Left ventricle myocardium inferior (tissue), 1 donor: ENCODE measurements around the gene GNL2. TPM values are rescaled to one million over a fixed set of nuclear protein-coding genes. Genes with fewer than 3 reads are reported as not detected.
"Not testable (repeated sequence)": the region's sequence is repeated elsewhere in the genome, so short reads cannot be mapped to it uniquely, and the experiment has no call there.

Experiments
- DNase-seq: peaks from one replicate; pipeline ENCODE4 v3.0.0-alpha.2; 2020
- H3K27ac ChIP-seq: fragments of 200-600 bp; replicated peaks from 2 replicates; pipeline ENCODE4 v1.8.0; 2021
- H3K27me3 ChIP-seq: fragments of 200-600 bp; 2 replicates; pipeline ENCODE4 v1.8.0; 2021; ENCODE audit warnings: low read depth
- H3K36me3 ChIP-seq: fragments of 200-600 bp; 2 replicates; pipeline ENCODE4 v1.8.0; 2021
- H3K4me1 ChIP-seq: fragments of 200-600 bp; 2 replicates; pipeline ENCODE4 v1.8.0; 2021
- H3K4me3 ChIP-seq: fragments of 200-600 bp; 2 replicates; pipeline ENCODE4 v1.8.0; 2021; ENCODE audit warnings: mild to moderate bottlenecking, moderate library complexity
- H3K9me3 ChIP-seq: fragments of 200-600 bp; replicated peaks from 2 replicates; pipeline ENCODE4 v1.8.0; 2021
- CTCF ChIP-seq: fragments of 200-600 bp; IDR thresholded peaks from 2 replicates; pipeline ENCODE4 v1.8.0; 2021; ENCODE audit warnings: antibody characterized with exemption, mild to moderate bottlenecking, borderline replicate concordance
- intact Hi-C: fragments of 100-400 bp; cut with micrococcal nuclease; formaldehyde crosslinking; loops from one replicate; pipeline ENCODE4 v1.11.0; 2022
- total RNA-seq: library from RNA; stranded (reverse); fragmentation: NEBNext Ultra II Directional; extraction: Animal tissue kit (Norgen Biotek cat#: 25700); gene quantifications from one replicate; pipeline ENCODE4 v1.2.1, GENCODE V29; 2021
- donor health status: DM: no; HTN: yes; CAD: no; lungs with severe emphysema.

GNL2 gene
- total RNA-seq, 1 donor from 2014 or later: 20.1 TPM

GRCh38 chr1:37545019-37545418, 50.7 kb downstream of the GNL2 start:
- Histone ChIP-seq H3K27me3 (no peaks in the 10 kb centered on the region), H3K9me3 (no peaks in the 10 kb centered on the region), H3K27ac (no peak overlapping the region), H3K36me3 (peaks cover 88% of the 10 kb centered on the region), H3K4me1 (peaks cover 10% of the 10 kb centered on the region), H3K4me3 (no peak overlapping the region)
- no peak for TF ChIP-seq CTCF
- no peak for DNase-seq
- intact Hi-C loops: no loop called here

GRCh38 chr1:37544530-37544929, 51.2 kb downstream of the GNL2 start:
- DNase-seq: no peak
- Histone ChIP-seq H3K4me1 (peaks cover 5% of the 10 kb centered on the region), H3K27me3 (no peaks in the 10 kb centered on the region), H3K27ac (no peak overlapping the region), H3K4me3 (no peak overlapping the region), H3K9me3 (no peaks in the 10 kb centered on the region), H3K36me3 (peaks cover 90% of the 10 kb centered on the region)
- TF ChIP-seq CTCF: no peak
- intact Hi-C loops: no loop called here

GRCh38 chr1:37540036-37540785, 55.5 kb downstream of the GNL2 start:
- no peaks in the 10 kb centered on the region for H3K9me3 ChIP-seq
- intact Hi-C loops: no loop called here
- H3K4me1 ChIP-seq: no peaks in the 10 kb centered on the region
- H3K4me3 ChIP-seq: no peak overlapping the region
- H3K27ac ChIP-seq: no peak overlapping the region
- H3K27me3 ChIP-seq: no peaks in the 10 kb centered on the region
- DNase-seq: no peak
- H3K36me3 ChIP-seq: peaks cover 92% of the 10 kb centered on the region
- TF ChIP-seq CTCF: no peak

- H3K4me1 ChIP-seq, H3K27ac ChIP-seq, intact Hi-C loops: not testable (repeated sequence)
Measured at GRCh38 chr1:37539154-37539553, 56.6 kb downstream of the GNL2 start.

GRCh38 chr1:37537378-37537777, 58.4 kb downstream of the GNL2 start:
- intact Hi-C loops: no loop called here
- no peaks in the 10 kb centered on the region for H3K27me3 ChIP-seq
- H3K4me1 ChIP-seq: peaks cover 17% of the 10 kb centered on the region
- peaks cover 69% of the 10 kb centered on the region for H3K36me3 ChIP-seq
- no peaks in the 10 kb centered on the region for H3K9me3 ChIP-seq
- no peak overlapping the region for H3K27ac ChIP-seq
- no peak for DNase-seq
- TF ChIP-seq CTCF: no peak
- no peak overlapping the region for H3K4me3 ChIP-seq

More at GRCh38 chr1:37539154-37539553, 56.6 kb downstream of the GNL2 start:
- H3K36me3 ChIP-seq: peaks cover 81% of the 10 kb centered on the region
- DNase-seq, H3K27me3 ChIP-seq, H3K9me3 ChIP-seq, H3K4me3 ChIP-seq: not testable (repeated sequence)

- no peak for TF ChIP-seq CTCF
- intact Hi-C loops: no loop called here
- peaks cover 33% of the 10 kb centered on the region for H3K36me3 ChIP-seq
Measured at GRCh38 chr1:37533317-37534093, 62.2 kb downstream of the GNL2 start.

GRCh38 chr1:37532418-37533156, 63.1 kb downstream of the GNL2 start:
- intact Hi-C loops: not testable (repeated sequence)

More at GRCh38 chr1:37533317-37534093, 62.2 kb downstream of the GNL2 start:
- Histone ChIP-seq H3K27me3 (no peaks in the 10 kb centered on the region), H3K4me3 (no peak overlapping the region), H3K4me1 (peaks cover 17% of the 10 kb centered on the region), H3K9me3 (no peaks in the 10 kb centered on the region), H3K27ac (peak overlapping the region; percentile 66)
- DNase-seq: no peak

GRCh38 chr1:37529888-37530287, 65.8 kb downstream of the GNL2 start:
- not testable (repeated sequence) for H3K27ac ChIP-seq
- H3K4me1 ChIP-seq: peaks cover 16% of the 10 kb centered on the region

More at GRCh38 chr1:37532418-37533156, 63.1 kb downstream of the GNL2 start:
- Histone ChIP-seq H3K36me3 (peaks cover 24% of the 10 kb centered on the region), H3K4me1 (peaks cover 17% of the 10 kb centered on the region)
- DNase-seq, H3K4me3 ChIP-seq, H3K27ac ChIP-seq, H3K9me3 ChIP-seq, H3K27me3 ChIP-seq: not testable (repeated sequence)

More at GRCh38 chr1:37529888-37530287, 65.8 kb downstream of the GNL2 start:
- intact Hi-C loops, DNase-seq, H3K4me3 ChIP-seq, H3K9me3 ChIP-seq, H3K27me3 ChIP-seq, H3K36me3 ChIP-seq: not testable (repeated sequence)
